NCI-H2196 (cell line): ENCODE data around the gene ZRANB3.
"Not testable (repeated sequence)": the region's sequence is repeated elsewhere in the genome, so short reads cannot be mapped to it uniquely, and the experiment has no call there.

Source experiments
- DNase-seq: peaks from one replicate; lab custom pipeline; 2025; ENCODE audit not compliant: unreplicated experiment; lab: John Stamatoyannopoulos, UW

Gene ZRANB3

DNA sequence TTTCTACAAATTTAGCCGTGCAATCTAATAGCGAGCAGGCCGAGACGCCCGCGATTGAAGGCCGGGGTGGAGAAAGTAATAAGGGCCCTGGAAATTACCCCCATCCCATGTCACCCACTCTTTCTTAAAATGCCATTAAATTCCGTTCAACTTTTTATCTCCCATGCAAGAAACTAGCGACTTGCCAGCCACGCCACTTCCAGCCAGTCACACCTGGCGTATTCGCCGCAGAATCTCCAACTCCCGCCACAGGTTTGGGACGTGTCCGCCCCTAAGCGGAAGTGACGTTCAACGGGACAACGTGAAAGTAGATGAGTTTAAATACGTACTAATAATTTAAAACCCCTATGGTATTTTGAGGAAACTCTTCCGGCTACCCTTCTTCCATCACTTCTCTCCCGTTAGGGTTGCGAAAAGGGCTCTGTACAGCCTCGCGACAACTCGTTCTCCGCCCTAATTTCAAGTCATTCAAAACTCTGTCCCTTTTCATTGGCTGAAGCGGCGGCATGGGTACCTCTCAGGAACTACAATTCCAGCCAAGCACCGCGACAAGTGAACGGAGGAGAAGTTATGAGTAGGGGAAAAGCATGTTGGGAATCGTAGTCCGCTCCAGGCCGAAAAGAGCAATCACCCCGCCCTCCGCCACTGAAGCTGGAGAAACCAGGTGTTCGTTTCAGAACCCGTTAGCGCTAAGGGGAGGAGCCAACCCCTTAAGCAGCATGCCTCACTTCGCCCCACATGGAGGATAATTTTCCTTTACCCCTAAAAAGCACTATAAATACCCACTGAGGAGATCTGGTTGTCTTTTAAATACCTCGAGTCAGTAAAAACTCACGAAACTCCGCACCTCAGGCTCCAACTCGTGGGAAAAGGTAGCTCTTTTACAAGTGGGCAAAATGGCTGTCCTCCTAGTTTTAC lies at the start of gene ZRANB3:
Gene ZRANB3, minus strand, starts transcription at position 906 of the 918 bp plus-strand sequence.
- DNase-seq, result peak; percentile 96

DNA sequence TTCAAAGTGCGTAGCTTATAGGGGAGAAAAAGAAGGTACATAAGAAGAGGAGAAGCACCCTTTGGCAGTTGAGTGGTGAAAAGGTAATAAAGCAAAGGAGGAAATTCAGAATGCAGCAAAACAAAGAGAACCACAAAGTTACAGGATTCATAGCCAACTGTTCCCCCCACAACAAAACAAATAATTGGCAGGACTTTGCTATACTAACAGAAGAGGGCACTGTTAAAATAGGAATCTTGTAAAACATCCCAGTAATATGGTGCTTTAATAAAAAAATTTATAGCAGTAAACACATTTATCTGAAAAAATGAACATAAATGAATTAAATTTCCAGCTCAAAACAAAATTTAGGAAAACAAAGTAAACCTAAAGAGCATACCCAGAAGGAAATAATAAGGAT lies 42.6 kb upstream of the ZRANB3 start:
- no peak for DNase-seq

DNA sequence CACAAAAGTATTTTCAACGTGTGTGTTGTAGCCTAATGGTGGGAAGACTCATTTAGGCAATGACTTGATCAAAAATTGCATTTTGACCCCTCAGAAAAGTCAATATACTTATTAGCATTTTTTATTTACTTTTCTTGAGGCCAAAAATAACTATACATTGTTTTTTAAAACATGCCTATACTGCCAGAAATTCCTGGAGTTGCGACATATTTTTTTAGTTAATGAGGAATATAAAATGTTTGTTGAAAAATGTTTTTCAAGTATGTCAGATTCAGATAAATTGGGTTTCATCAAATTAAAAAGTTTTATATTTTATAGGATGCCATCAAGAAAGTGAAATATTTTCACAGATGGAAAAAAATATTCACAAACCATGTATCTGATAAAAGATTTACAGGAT lies 39.9 kb upstream of the ZRANB3 start:
- no peak for DNase-seq

DNA sequence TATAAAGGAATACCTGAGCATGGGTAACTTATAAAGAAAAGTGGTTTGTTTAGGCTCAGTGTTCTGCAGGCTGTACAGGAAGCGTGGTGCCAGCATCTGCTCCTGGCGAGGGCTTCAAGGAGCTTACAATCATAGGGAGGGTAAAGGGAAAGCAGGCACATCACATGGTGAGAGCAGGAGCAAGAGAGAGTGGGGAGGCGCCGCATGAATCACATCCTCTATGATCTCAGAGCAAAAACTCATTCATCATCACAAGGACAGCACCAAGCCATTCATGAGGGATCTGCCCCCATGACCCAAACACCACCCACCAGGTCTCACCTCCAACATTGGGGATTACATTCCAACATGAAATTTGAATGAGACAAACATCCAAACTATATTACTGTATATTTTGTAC lies 32.8 kb upstream of the ZRANB3 start:
- DNase-seq, result no peak

DNA sequence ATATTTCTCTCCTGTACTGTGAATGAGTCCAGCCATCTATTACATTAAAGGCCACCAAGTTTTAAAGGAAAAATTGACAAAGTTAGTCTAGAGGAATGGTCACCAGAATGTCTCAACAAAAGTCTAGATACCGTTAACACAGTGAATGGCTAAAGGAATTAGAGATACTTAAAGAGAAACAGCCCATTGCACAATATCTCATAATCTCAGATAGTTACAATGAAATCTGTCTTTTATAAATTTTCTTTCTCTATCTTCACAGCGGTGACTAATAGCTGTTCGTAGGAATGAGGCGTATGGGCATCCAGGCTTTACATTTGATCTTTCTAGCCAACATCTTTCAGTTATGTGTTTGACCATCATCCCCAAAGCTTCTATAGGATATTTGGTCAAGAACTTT lies 30.9 kb upstream of the ZRANB3 start:
- DNase-seq, result no peak

DNA sequence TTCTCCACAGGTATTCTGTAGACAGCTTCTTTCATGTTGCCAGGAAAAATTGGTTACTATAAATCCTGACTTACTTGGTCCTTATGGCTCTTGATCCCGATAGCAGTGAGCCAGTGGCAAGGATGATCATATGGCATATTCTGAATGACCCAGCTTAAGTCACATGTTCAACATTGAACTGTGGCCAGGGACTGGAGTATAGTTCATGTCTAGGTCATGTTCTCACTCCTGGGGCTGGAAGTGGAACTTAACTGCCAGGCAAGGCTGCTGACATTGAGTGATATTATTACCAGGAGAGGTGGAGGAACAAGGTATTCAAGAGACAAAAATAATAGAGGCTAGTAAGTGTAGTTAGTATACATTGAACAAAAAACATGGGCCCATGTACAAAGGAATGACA lies 26.5 kb upstream of the ZRANB3 start:
- no peak for DNase-seq

DNA sequence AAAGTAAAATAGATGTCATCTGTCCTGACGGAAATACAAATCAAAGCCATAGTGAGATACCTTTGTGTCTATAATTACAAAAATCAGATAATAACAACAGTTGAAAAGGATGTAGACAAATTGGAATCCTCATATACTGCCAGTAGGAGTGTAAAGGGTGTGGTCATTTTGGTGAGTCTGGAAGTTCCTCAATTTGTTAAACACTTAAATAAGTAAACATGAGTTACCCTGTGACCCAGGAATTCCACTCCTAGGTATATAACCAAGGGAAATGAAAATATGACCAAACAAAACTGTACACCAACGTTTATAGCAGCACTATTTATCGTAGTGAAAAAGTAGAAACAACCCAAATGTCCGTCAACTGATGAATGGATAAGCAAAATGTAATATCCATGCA lies 24.3 kb upstream of the ZRANB3 start:
- DNase-seq, result no peak

DNA sequence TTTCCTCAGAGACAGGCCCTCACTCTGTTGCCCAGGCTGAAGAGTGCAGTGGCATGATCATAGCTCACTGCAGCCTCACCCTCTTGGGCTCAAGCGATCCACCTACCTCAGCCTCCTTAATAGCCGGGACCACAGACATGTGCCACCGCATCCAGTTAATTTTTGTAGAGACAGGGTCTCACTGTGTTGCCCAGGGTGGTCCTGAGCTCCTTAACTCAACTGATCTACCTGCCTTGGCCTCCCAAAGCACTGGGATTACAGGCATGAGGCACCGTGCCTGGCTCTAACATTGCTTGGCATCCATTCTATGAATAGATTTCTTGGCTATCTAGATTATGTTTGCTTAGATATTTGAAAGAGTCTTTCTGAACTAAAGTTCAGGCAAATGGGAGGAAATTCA lies 21.9 kb upstream of the ZRANB3 start:
- DNase-seq, result no peak

DNA sequence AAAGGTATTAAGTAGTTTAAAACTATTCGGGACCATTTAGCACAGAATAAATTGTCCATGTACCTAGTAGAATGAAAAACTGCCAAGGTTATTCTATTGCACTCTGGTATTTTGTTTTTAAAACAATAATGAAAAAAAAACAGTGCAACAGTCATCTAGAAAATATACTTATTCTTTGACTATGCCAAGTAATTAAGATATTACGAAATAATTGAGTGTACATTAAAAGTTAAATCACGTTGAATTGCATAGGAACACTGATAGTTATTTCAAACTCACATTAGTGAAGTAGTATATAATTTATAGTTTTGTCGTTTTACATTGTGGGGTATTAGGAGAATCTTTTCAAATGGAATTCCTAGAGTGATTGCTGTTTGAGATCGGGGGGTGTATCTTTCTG lies 20.3 kb upstream of the ZRANB3 start:
- no peak for DNase-seq

DNA sequence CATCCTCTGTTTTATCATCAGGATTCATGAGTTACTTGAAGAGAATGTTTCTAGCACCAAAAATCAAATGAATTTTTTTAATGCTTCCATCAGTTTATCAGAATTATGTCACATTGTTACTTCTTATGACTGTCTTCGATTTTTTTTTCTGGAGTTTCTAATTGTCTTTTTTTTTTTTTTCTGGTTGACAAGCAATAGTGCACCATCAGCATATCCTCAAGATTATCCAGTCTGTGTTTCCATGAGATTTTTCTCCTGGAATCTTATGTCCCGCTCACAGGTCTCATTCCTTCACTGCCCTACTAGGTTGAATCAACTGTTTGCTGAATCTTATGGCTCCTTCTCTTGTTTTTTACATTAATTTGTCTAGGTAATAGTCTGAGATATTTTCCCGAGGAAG lies 16.3 kb upstream of the ZRANB3 start:
- DNase-seq, result no peak

DNA sequence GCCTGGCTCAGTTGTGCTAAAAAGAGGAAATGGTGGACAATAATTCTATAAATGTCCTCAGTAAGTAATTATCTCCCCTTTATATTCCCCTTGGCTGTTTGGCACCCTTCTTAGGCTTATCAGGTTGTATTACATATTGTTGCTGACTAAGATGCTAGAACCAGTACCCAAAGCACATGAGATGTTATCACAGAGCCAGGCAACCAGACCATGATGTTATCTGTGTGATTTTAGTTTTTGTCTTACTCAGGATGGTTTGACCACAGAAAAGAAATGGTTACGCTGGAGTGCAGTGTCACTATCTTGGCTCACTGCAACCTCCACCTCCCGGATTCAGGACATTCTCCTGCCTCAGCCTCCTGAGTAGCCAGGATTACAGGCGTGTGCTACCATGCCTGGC lies 15.4 kb upstream of the ZRANB3 start:
- no peak for DNase-seq

DNA sequence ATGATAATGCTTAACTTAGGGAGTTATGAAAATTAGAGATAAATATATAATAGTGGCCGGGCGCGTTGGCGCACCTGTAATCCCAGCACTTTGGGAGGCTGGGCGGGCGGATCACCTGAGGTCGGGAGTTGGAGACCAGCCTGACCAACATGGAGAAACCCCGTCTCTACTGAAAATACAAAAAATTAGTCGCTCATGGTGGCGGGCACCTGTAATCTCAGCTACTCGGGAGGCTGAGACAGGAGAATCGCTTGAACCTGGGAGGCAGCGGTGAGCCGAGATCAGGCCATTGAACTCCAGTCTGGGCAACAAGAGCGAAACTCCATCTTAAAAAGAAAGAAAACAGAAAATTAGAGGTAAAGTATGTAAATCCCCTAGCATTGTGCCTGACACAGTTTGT lies 2.5 kb upstream of the ZRANB3 start:
- DNase-seq, result not testable (repeated sequence)

DNA sequence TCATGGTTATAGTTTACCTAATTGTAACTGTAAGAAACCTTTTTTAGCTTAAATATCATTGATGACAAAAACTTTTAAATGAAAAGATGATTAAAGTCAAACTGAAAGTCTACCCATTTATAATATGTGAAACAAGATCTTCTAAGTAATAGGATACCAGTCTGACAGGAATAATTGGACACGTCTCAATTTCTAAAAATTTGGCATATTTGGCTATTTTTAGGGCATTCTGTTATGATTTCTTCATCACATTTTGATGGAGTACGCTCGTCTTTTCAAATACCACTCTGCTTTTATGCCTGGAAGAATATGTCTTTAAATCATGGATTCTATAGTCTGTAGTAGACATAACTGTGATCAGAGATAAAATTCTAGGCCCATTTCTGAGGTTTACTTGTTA lies 1.6 kb upstream of the ZRANB3 start:
- no peak for DNase-seq

DNA sequence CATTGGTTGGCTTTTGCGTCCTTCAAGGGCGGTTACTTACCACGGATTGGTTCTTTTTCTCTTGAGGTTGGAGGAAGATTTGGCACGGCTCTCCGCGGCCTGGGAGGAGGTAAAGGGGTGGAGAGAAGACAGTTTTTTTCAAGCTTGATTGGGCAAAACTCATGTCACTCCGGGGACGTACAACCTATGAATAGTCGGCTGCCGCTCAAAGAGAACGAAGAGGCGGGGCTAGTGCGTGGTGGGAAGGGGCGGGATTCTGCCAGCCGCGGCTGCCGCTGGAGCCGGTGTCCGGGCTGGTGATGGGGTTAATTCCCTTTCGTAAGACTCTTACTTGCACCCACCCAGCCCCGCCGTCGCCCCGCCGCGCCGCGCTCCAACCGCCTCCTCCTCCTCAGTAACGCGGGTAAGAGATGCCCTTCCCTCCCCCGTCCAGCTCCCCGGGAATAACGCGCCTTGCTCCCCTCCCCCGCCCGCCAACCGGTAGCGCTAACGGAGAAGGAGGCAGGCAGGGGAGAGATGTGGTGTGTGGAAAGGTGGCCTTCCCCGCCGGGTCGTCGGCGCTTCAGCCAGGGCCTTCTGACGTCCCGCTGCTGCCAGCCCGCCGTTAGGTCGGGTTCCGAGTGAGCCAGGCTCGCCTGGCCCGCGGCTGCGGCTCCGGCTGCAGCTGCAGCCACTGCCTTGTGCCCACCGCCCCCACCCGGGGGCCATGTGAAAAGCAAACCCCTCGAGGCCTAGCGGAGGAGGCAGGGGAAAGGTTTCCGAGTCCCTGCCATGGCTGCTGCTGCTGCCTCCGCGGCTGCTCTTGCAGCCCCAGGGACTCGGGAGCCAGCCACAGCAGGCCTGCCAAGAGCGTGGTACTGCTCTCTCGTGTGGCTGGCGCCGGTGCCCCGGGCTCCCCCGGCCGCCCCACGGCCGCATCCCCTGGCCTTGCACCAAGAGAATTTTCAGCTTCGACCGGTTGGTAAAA lies 496 bp upstream of the ZRANB3 start, which contains the start of gene R3HDM1:
Gene R3HDM1, plus strand, starts transcription at position 254 of the 967 bp plus-strand sequence. CDS start 73,362 bp downstream, outside the sequence.
- DNase-seq, result peak; percentile 99

DNA sequence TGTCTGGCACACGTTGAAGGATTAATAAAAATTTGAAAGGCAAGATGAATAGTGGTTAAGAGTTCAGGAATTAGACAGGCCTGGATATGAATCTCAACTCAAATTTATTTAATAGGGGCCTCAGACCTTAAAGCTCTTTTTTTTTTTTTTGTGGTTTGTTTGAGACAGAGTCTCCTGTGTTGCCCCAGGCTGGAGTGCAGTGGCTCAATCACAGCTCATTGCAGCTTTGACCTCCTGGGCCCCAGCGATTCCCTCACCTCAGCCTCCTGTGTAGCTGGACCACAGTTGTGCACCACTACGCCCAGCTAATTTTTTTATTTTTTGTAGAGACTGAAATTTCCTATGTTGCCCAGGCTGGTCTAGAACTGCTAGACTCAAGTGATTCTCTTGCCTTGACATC lies 3.0 kb downstream of the ZRANB3 start:
- no peak for DNase-seq

DNA sequence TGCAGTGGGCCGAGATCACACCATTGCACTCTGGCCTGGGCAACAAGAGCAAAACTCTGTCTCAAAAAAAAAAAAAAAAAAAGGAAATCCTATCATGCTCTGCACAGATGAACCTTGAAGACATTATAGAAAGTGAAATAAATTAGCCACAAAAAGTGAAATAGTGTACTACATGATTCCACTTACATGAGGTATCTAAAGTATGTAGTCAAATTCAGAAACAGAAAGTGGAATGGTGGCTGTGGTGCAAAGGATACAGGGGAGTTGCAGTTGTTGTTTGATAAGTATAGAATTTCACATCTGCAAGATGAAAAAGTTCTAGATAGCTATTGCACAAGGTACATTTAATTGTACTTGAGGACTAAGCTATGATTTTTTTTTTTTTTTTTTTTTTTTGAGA lies 5.2 kb downstream of the ZRANB3 start:
- no peak for DNase-seq

DNA sequence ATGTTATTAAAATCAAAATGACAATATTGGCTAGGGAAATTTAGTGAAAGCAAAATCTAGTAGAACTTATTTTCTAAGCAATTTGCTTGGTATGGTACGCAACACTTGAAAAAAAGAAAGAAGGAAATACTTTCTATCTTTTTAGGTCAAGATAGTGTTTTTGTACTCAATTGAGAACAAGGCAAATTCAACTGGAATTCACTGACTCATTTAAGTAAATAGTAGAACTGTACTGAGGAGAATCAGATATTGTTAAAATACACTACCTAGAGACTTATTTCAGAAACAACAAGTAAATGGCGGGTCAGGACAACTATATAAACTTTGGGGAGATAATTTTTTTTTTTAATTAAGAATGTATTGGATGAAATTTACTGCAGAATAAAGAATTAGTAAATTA lies 18.9 kb downstream of the ZRANB3 start:
- no peak for DNase-seq

DNA sequence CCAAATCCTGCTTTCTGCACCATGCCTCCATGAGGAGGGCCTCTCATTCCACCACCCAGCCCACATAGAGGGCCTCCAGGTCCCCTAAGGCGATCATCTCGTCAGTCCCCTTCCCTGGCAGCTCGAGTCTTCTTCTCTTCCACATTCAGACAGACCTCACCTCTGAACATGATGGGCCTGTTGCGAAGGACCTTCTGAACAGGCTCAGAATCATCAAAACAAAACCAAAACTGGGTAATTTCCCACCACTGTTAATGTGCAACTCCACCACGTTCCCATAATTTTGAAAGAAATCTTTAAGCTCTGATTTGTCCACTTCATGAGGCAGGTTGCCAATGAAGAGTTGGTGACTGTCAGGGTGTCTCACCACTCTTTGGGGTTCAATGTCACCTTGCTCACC lies 20.4 kb downstream of the ZRANB3 start:
- no peak for DNase-seq

DNA sequence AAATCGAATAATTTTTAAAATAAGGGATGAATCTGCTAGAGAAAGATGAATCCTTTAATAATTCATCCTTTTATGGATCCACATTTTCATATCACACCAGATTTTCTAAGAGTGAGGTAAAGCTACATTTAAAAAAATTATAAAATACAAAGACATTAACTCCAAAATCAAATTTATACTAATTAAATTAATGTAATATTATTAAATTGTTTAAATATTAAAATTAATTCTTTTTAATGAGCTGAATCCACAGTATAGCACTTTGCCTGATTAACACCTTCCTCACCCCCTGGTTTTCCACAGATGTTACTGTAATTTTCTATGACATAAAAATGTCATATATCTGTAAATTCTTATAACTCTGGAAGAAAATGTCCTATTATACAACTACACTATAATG lies 26.2 kb downstream of the ZRANB3 start:
- no peak for DNase-seq

DNA sequence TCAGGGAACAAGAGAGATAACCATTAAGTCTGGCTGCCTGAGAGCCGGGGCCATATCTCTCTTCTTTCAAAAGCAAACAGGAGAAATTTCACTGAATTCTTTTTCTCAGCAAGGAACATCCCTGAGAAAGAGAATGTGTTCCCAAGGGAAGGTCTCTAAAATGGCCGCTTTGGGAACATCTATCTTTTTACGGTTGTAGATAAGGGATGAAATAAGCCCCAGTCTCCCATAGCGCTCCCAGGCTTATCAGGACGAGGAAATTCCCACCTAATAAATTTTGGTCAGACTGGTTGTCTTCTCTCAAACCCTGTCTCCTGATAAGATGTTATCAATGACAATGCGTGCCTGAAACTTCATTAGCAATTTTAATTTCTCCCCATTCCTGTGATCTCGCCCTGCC lies 32.4 kb downstream of the ZRANB3 start:
- DNase-seq, result not testable (repeated sequence)

DNA sequence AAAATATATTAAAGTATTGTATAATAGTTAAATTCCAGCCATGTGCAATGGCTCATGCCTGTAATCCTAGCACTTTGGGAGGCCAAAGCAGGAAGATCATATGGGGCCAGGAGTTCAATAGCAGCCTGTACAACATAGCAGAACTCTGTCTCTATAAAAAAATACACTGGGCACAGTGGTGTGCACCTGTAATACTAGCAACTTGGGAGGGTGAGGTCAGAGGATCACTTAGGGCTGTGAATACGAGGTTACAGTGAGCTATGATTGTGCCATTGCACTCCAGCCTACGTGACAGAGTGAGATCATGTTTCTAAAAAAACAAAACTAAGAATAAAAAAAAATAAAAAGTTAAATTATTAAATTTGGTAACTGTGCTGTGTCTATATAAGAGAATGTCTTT lies 36.1 kb downstream of the ZRANB3 start:
- no peak for DNase-seq

DNA sequence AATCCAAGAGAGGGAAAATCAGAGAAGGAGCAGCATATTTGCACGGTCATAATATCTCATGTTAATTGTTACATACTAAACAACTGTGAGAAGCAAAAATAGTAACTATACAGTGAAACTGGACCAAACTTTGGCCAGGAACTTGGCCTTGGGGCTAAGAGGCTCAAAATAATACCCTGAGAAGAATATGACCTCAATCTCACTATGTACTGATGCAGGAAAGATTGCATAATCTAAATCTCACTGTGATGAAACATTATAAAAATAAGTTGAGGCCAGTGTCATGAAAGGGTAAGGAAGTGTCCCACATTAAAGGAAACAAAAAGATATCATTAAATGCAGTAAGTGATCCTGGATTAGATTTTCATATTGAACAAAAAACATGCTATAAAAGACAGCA lies 36.5 kb downstream of the ZRANB3 start:
- no peak for DNase-seq
